ENCODE data around the gene PIRT. TPM values are rescaled to one million over a fixed set of nuclear protein-coding genes. Genes with fewer than 3 reads are reported as not detected.

PIRT gene
- polyA plus RNA-seq, 1 of the 3 experiments (the other 2 are of a cell fraction), result not detected

GRCh38 chr17:10802496-10803284 is 35.2 kb downstream of the PIRT start:
- H4K20me1 ChIP-seq (ENCODE audit: insufficient read depth), result no peaks in the 10 kb centered on the region
- no peak overlapping the region for H3K27ac ChIP-seq (ENCODE audit: low read depth in 2 of 2, low read length in 1 of 2)
- H3K36me3 ChIP-seq (replicated peaks in 1 of 2; ENCODE audit: control insufficient read depth in 1 of 2, insufficient read depth in 2 of 2, low read length in 1 of 2), result no peaks in the 10 kb centered on the region
- no peak overlapping the region for H3K9ac ChIP-seq
- ChIA-PET CTCF (interaction anchor here (0.6 kb wide), 1 partner anchor 35 kb away, joined by 3 read pairs; no protein-coding TSS in a partner anchor), POLR2A (no interaction called here)
- no peak overlapping the region for H2AFZ ChIP-seq (ENCODE audit: low read depth)
- H3K27me3 ChIP-seq (ENCODE audit: insufficient read depth), result no peaks in the 10 kb centered on the region
- no peak overlapping the region for H3K4me2 ChIP-seq
- no peaks in the 10 kb centered on the region for H3K79me2 ChIP-seq (ENCODE audit: insufficient read depth)
- H3K4me1 ChIP-seq (ENCODE audit: control insufficient read depth in 1 of 2, insufficient read depth in 2 of 2, low read depth in 1 of 2, low read length in 1 of 2), result peaks cover 0 to 3% of the 10 kb centered on the region in 2 experiments; a peak in 1 of 4 replicates
- no peak for DNase-seq
- 47% methylated on average over 13 of the region's 14 CpGs for WGBS (ENCODE audit: low lambda C conversion rate)
- TF ChIP-seq SIN3A (IDR thresholded peaks at IDR 0.05; ENCODE audit: borderline replicate concordance, low read depth, low read length), result no peak
- no peak for TF ChIP-seq MXI1 (IDR thresholded peaks at IDR 0.05; ENCODE audit: low read depth, low read length)
- TF ChIP-seq YY1 (IDR thresholded peaks at IDR 0.05; ENCODE audit: low read depth), result no peak
- no peak for TF ChIP-seq FOSL2 (IDR thresholded peaks at IDR 0.05; ENCODE audit: borderline replicate concordance, low read depth)
- no peak for TF ChIP-seq FOXJ3 (CRISPR knock-in tag; IDR thresholded peaks at IDR 0.05)
- TF ChIP-seq, protein P1, sequence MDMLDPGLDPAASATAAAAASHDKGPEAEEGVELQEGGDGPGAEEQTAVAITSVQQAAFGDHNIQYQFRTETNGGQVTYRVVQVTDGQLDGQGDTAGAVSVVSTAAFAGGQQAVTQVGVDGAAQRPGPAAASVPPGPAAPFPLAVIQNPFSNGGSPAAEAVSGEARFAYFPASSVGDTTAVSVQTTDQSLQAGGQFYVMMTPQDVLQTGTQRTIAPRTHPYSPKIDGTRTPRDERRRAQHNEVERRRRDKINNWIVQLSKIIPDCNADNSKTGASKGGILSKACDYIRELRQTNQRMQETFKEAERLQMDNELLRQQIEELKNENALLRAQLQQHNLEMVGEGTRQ (IDR thresholded peaks at IDR 0.05; ENCODE audit: borderline replicate concordance, low read depth, low read length), result no peak
- TF ChIP-seq RFX5 (IDR thresholded peaks at IDR 0.05; ENCODE audit: low read length), result no peak
- no peak for TF ChIP-seq RCOR1 (IDR thresholded peaks at IDR 0.05; ENCODE audit: low read length)
- no peak for TF ChIP-seq EZH2phosphoT487 (IDR thresholded peaks at IDR 0.05; ENCODE audit: borderline replicate concordance, low read depth)
- TF ChIP-seq USF1 (IDR thresholded peaks at IDR 0.05; ENCODE audit: borderline replicate concordance, low read depth), result no peak
- TF ChIP-seq ZBTB33 (IDR thresholded peaks at IDR 0.05; ENCODE audit: borderline replicate concordance, low read depth), result no peak
- no peak for TF ChIP-seq POLR2AphosphoS5 (IDR thresholded peaks at IDR 0.05; ENCODE audit: low read depth, low read length)
- TF ChIP-seq, protein P2, sequence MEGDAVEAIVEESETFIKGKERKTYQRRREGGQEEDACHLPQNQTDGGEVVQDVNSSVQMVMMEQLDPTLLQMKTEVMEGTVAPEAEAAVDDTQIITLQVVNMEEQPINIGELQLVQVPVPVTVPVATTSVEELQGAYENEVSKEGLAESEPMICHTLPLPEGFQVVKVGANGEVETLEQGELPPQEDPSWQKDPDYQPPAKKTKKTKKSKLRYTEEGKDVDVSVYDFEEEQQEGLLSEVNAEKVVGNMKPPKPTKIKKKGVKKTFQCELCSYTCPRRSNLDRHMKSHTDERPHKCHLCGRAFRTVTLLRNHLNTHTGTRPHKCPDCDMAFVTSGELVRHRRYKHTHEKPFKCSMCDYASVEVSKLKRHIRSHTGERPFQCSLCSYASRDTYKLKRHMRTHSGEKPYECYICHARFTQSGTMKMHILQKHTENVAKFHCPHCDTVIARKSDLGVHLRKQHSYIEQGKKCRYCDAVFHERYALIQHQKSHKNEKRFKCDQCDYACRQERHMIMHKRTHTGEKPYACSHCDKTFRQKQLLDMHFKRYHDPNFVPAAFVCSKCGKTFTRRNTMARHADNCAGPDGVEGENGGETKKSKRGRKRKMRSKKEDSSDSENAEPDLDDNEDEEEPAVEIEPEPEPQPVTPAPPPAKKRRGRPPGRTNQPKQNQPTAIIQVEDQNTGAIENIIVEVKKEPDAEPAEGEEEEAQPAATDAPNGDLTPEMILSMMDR (IDR thresholded peaks at IDR 0.05), result no peak
- no peak for TF ChIP-seq MEF2A (IDR thresholded peaks at IDR 0.05; ENCODE audit: borderline replicate concordance, low read depth)
- no peaks in the 10 kb centered on the region for H3K9me2 ChIP-seq
- H3F3A ChIP-seq (replicated peaks; ENCODE audit: insufficient read depth), result no peaks in the 10 kb centered on the region
- H3K9me3 ChIP-seq, result no peaks in the 10 kb centered on the region
- H3K4me3 ChIP-seq (ENCODE audit: low read depth in 2 of 2, low read length in 1 of 2), result no peak overlapping the region
